HUES6 (cell line): ENCODE data around the gene THAP4.

Experiments used
- H3K27ac ChIP-seq: 2 replicates; pipeline ENCODE4 v1.7.0; 2013; ENCODE audit warnings: low read depth, mild to moderate bottlenecking, low read length, inconsistent platforms
- H3K27me3 ChIP-seq: 2 replicates; pipeline ENCODE4 v1.6.1; 2013; ENCODE audit warnings: low read length; ENCODE audit not compliant: control insufficient read depth, insufficient read depth
- H3K36me3 ChIP-seq: 2 replicates; pipeline ENCODE4 v1.6.1; 2013; ENCODE audit warnings: low read length; ENCODE audit not compliant: control insufficient read depth, insufficient read depth
- H3K4me1 ChIP-seq: 2 replicates; pipeline ENCODE4 v1.6.1; 2013; ENCODE audit warnings: low read length; ENCODE audit not compliant: control insufficient read depth, insufficient read depth
- H3K4me3 ChIP-seq: 2 replicates; pipeline ENCODE4 v1.5.1; 2013; ENCODE audit warnings: low read depth, low read length
- H3K9ac ChIP-seq: one replicate; pipeline ENCODE4 v1.6.1; 2013; ENCODE audit warnings: mild to moderate bottlenecking, low read length
- H3K9me3 ChIP-seq: 2 replicates; pipeline ENCODE4 v1.6.1; 2013; ENCODE audit warnings: low read depth, low read length; ENCODE audit not compliant: control insufficient read depth, insufficient read depth

Gene THAP4

GRCh38 chr2:241637018-241637794 lies at the start of gene THAP4, which contains the start of gene ATG4B:
THAP4 (minus strand) TSS chr2:241637158; CDS start chr2:241637017, 141 bp downstream.
ATG4B (plus strand) TSS chr2:241637693; CDS start chr2:241637715, 22 bp downstream.
- Histone ChIP-seq H3K27me3 (no peaks in the 10 kb centered on the region), H3K9me3 (peaks cover 7% of the 10 kb centered on the region; the same call in 1 of the 2 replicates), H3K36me3 (peaks cover 32% of the 10 kb centered on the region), H3K4me3 (peak within 1 kb of the TSS; percentile 96), H3K9ac (peak within 1 kb of the TSS; percentile 95), H3K4me1 (peaks cover 21% of the 10 kb centered on the region), H3K27ac (peak within 1 kb of the TSS; percentile 98)

GRCh38 chr2:241686324-241686649 lies 49.3 kb upstream of the THAP4 start:
- Histone ChIP-seq H3K4me1 (peaks cover 9% of the 10 kb centered on the region), H3K36me3 (peaks cover 56% of the 10 kb centered on the region), H3K9ac (peak overlapping the region; percentile 98), H3K27ac (peak overlapping the region; percentile 92), H3K4me3 (peak overlapping the region; percentile 81), H3K9me3 (no peaks in the 10 kb centered on the region), H3K27me3 (no peaks in the 10 kb centered on the region)

GRCh38 chr2:241680827-241681599 lies 44.1 kb upstream of the THAP4 start:
- H3K27ac ChIP-seq, result no peak overlapping the region
- H3K9ac ChIP-seq, result no peak overlapping the region
- H3K36me3 ChIP-seq, result peaks cover 89% of the 10 kb centered on the region
- no peaks in the 10 kb centered on the region for H3K27me3 ChIP-seq
- H3K4me3 ChIP-seq, result no peak overlapping the region
- H3K4me1 ChIP-seq, result peaks cover 3% of the 10 kb centered on the region; the same call in 1 of the 2 replicates
- H3K9me3 ChIP-seq, result no peaks in the 10 kb centered on the region

- Histone ChIP-seq H3K36me3 (peaks cover 94% of the 10 kb centered on the region), H3K9ac (no peak overlapping the region), H3K4me1 (no peaks in the 10 kb centered on the region), H3K27me3 (no peaks in the 10 kb centered on the region), H3K4me3 (no peak overlapping the region), H3K9me3 (no peaks in the 10 kb centered on the region), H3K27ac (no peak overlapping the region)
These were observed 43.1 kb upstream of the THAP4 start for GRCh38 chr2:241680044-241680443.

GRCh38 chr2:241678784-241679540 lies 42.0 kb upstream of the THAP4 start:
- Histone ChIP-seq H3K36me3 (peaks cover 93% of the 10 kb centered on the region), H3K9ac (no peak overlapping the region), H3K9me3 (no peaks in the 10 kb centered on the region), H3K4me1 (no peaks in the 10 kb centered on the region), H3K4me3 (no peak overlapping the region), H3K27me3 (no peaks in the 10 kb centered on the region), H3K27ac (no peak overlapping the region)

GRCh38 chr2:241678307-241678706 lies 41.3 kb upstream of the THAP4 start:
- H3K4me3 ChIP-seq, result no peak overlapping the region
- peaks cover 88% of the 10 kb centered on the region for H3K36me3 ChIP-seq
- no peaks in the 10 kb centered on the region for H3K4me1 ChIP-seq
- no peaks in the 10 kb centered on the region for H3K27me3 ChIP-seq
- no peak overlapping the region for H3K27ac ChIP-seq
- H3K9ac ChIP-seq, result no peak overlapping the region
- H3K9me3 ChIP-seq, result no peaks in the 10 kb centered on the region

GRCh38 chr2:241677392-241677791 lies 40.4 kb upstream of the THAP4 start:
- Histone ChIP-seq H3K27ac (no peak overlapping the region), H3K36me3 (peaks cover 88% of the 10 kb centered on the region), H3K27me3 (no peaks in the 10 kb centered on the region), H3K4me3 (no peak overlapping the region), H3K4me1 (no peaks in the 10 kb centered on the region), H3K9me3 (no peaks in the 10 kb centered on the region), H3K9ac (no peak overlapping the region)

GRCh38 chr2:241676665-241677064 lies 39.7 kb upstream of the THAP4 start:
- H3K9me3 ChIP-seq, result no peaks in the 10 kb centered on the region
- H3K36me3 ChIP-seq, result peaks cover 88% of the 10 kb centered on the region
- no peaks in the 10 kb centered on the region for H3K4me1 ChIP-seq
- H3K27ac ChIP-seq, result no peak overlapping the region
- H3K27me3 ChIP-seq, result no peaks in the 10 kb centered on the region
- no peak overlapping the region for H3K9ac ChIP-seq
- no peak overlapping the region for H3K4me3 ChIP-seq

- Histone ChIP-seq H3K27ac (no peak overlapping the region), H3K36me3 (peaks cover 88% of the 10 kb centered on the region), H3K9me3 (no peaks in the 10 kb centered on the region), H3K4me1 (no peaks in the 10 kb centered on the region), H3K9ac (no peak overlapping the region), H3K4me3 (no peak overlapping the region), H3K27me3 (no peaks in the 10 kb centered on the region)
These were observed 38.9 kb upstream of the THAP4 start for GRCh38 chr2:241675885-241676284.

- Histone ChIP-seq H3K27ac (no peak overlapping the region), H3K27me3 (no peaks in the 10 kb centered on the region), H3K36me3 (peaks cover 90% of the 10 kb centered on the region), H3K4me3 (no peak overlapping the region), H3K9ac (no peak overlapping the region), H3K9me3 (no peaks in the 10 kb centered on the region), H3K4me1 (no peaks in the 10 kb centered on the region)
These were observed 37.1 kb upstream of the THAP4 start for GRCh38 chr2:241673797-241674725.
